GM10266 (cell line): Measurements from ENCODE around the gene ANKS1B.

Experiments
- DNase-seq: peaks from one replicate; pipeline ENCODE4 v3.0.0; 2012; ENCODE audit errors: extremely low spot score
- CTCF ChIP-seq: IDR thresholded peaks from 2 replicates; pipeline ENCODE4 v1.5.1; 2012; ENCODE audit warnings: mild to moderate bottlenecking, low read depth; ENCODE audit not compliant: control insufficient read depth, insufficient read depth; ENCODE audit errors: missing control alignments

Gene ANKS1B

GRCh38 chr12:99833397-99833796 lies 151.3 kb downstream of the ANKS1B start:
- no peak for DNase-seq
- TF ChIP-seq CTCF: no peak

- TF ChIP-seq CTCF: no peak
Measured at GRCh38 chr12:99824900-99825542, 159.7 kb downstream of the ANKS1B start.

GRCh38 chr12:99822273-99822672 lies 162.5 kb downstream of the ANKS1B start:
- TF ChIP-seq CTCF: no peak
- no peak for DNase-seq

More at GRCh38 chr12:99824900-99825542, 159.7 kb downstream of the ANKS1B start:
- DNase-seq: no peak

GRCh38 chr12:99810718-99811593 lies 173.8 kb downstream of the ANKS1B start:
- peak; percentile 21 for TF ChIP-seq CTCF
- no peak for DNase-seq

GRCh38 chr12:99809909-99810308 lies 174.8 kb downstream of the ANKS1B start:
- TF ChIP-seq CTCF: no peak
- DNase-seq: no peak

- DNase-seq: no peak
- no peak for TF ChIP-seq CTCF
Measured at GRCh38 chr12:99806304-99806703, 178.4 kb downstream of the ANKS1B start.

- no peak for TF ChIP-seq CTCF
- no peak for DNase-seq
Measured at GRCh38 chr12:99804715-99805114, 180.0 kb downstream of the ANKS1B start.
